NCI-H774 (cell line): Measurements from ENCODE around the gene BTBD1.
"Not testable (repeated sequence)": the region's sequence is repeated elsewhere in the genome, so short reads cannot be mapped to it uniquely, and the experiment has no call there.

Source experiments
- DNase-seq: peaks from one replicate; lab custom pipeline; 2025; lab: John Stamatoyannopoulos, UW

BTBD1 gene

DNA sequence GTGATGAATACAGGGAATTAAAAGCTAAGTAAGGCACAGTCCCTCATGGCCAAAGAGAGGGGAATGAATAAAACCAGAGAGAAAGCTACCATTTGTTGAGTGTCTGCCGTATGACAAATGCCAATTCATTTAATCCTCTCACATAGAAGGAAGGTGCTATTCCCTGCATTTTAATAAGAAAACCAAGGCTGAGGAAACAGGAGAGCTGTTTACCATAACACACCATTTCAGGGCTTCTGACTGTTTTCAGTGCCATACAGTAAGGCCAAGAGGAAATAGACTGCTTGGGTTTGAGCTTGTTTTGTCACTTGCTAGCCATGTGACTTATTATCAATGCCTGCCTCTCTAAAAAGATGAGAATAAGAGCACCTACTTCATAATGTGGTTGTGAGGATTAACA lies 10.1 kb downstream of the BTBD1 start:
- no peak for DNase-seq

DNA sequence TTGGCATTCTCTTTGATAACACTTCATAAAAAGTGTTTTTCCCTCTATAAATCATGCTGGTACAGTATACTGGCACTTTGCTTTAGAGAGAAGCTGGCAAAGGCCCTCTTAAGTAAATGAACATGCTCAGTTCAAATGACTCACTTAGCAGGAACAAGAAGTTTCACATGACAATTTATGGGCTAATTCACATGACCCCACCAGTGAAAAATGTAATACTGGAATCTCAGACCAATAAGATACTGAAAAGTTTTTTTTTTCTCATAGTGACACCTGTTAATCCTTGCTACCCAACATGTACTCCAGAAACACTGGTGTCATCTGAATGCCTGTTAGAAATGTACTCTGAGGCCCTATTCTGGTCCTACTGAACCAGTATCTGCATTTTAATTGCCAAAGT lies 13.9 kb downstream of the BTBD1 start:
- no peak for DNase-seq

DNA sequence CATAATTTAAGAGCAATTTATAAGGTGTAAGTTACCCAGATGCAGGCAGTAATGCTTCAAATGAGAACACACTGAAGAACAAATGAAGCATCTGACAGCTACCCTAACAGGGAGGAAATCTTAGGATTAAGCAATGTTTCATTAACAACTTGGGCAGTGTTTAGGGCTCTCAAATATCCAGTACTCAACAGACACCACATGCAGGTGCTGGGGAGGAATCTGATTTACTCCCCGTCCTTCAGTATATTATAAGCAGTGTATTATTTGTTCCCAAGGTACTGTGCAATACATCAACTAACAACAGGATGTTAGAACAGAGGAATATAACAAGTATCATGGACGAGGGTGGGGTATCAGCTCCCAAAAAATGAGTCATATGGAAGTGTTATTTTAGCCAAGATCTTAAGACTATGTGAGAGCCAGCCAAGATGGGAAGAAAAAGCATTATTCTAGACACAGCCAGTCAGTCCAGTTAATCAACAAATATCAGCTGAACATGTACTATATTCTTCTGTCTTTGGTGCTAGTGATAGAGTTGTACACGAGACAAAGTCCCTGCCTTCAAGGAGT lies 20.4 kb downstream of the BTBD1 start:
- DNase-seq, result no peak

DNA sequence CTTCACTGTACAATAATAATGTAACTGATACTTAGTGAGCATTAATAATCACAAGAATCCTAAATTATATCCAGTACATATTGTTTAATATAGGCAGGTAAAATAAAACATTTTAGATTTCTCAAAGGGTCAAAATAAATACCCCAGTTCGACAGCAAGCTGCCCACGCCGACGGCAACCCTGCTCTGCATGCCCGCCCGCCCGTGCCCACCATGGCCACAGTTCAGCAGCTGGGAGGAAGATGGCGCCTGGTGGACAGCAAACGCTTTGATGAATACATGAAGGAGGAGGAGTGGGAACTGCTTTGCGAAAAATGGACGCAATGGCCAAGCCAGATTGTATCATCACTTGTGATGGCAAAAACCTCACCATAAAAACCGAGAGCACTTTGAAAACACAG lies 22.9 kb downstream of the BTBD1 start:
- DNase-seq, result no peak

DNA sequence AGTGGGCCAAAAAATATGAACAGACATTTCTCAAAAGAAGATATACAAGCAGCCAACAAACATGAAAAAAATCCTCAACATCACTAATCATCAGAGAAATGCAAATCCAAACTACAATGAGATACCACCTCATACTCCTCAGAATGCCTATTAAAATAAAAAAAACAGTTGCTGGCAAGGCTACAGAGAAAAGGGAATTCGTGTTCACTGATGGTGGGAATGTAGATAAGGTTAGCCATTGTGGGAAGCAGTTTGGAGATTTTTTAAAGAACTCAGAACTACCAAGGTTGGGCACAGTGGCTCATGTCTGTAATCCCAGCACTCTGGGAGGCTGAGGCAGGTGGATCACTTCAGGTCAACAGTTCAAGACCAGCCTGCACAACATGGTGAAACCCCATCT lies 27.8 kb downstream of the BTBD1 start:
- DNase-seq, result no peak

DNA sequence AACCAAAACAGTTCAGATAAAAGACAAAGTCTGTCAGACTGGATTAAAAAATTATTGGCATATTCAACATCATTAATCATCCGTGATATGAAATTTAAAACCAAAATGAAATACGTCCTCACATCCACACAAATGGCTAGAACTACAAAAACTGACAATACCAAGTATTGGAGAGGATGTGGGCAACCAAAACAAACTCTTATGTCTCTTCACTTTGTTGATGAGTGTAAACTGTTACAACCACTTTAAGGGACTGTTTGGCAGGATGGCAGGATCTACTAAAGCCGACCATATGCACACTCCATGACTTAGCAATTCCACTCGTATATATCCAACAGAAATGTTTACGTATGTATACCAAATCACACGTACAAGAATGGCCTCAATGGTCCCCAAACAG lies 30.8 kb downstream of the BTBD1 start:
- no peak for DNase-seq

DNA sequence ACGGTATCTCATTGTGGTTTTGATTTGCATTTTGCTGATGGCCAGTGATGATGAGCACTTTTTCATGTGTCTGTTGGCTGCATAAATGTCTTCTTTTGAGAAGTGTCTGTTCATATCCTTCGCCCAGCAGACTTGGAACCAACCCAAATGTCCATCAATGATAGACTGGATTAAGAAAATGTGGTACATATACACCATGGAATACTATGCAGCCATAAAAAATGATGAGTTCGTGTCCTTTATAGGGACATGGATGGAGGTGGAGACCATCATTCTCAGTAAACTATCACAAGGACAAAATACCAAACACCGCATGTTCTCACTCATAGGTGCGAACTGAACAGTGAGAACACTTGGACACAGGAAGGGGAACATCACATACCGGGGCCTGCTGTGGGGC lies 35.8 kb downstream of the BTBD1 start:
- DNase-seq, result not testable (repeated sequence)

DNA sequence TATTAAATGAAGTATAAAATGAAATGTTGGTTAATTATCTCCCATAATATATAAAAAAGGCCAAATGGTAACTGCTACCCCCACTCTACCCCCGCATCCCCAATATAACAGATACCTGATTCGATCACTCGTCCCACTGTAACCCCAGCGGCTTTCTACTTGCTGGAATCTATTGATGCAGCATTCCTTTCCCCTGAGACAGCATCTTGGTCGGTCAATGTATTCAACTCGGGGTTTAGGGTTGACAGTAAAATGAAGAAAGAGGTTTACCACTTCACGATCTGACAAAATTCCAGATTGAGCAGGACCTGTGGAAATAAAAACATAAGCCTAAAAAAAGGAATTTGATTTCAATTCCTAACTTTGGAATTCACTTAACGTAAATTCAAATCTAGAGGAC lies 37.0 kb downstream of the BTBD1 start:
- DNase-seq, result no peak

DNA sequence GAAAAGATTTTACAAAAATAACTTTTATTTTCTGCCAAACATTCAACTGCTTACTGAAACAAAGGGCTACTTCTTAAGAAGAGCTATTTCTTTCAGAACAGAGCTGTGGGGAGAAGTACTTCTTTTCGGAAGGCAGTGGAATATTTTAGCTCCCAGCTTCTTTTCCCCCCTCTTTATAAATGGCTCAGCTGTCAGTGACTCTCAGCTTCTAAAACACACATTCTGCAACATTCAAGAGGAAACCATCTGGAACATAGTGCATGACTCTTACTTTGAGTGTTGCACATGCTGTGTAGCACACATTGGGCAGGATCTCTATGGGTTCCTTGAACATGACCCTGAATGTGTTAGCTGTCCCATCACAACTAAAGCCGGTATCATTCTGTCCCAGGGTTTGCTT lies 48.6 kb downstream of the BTBD1 start:
- DNase-seq, result no peak

DNA sequence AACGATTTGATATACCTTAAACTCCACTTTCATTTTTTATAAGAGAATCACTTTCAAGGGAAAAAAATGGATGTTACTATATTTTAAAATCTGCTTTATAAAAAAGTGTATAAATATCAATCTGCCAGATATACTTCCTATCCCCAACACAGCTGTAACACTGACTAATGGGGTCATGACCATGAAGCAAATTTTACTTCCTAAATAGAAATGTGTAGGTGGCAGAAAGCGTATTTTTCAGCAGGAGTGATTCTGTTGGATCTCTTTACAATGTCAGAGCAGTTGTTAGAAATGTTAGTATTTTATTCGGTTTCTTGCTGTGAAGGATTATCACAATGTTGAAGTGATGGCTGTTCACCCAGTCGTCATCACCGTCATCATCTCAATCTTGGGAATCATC lies 50.1 kb downstream of the BTBD1 start:
- no peak for DNase-seq

DNA sequence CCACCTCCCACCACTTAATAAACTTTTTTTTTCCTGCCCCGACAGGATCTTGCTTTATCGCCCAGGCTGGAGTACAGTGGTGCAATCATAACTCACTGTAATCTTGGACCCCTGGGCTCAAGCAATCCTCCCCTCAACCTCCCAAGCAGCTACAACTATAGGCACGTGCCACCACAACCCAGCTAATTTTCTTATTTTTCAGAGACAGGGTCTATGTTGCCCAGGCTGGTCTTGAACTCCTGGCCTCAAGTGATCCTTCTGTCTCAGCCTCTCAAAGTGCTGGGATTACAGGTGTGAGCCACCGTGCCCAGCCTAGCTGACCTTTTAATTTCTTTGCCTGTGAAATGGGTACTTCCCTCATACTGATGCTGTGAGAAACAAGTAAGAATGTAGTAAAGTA lies 51.7 kb downstream of the BTBD1 start:
- DNase-seq, result no peak

DNA sequence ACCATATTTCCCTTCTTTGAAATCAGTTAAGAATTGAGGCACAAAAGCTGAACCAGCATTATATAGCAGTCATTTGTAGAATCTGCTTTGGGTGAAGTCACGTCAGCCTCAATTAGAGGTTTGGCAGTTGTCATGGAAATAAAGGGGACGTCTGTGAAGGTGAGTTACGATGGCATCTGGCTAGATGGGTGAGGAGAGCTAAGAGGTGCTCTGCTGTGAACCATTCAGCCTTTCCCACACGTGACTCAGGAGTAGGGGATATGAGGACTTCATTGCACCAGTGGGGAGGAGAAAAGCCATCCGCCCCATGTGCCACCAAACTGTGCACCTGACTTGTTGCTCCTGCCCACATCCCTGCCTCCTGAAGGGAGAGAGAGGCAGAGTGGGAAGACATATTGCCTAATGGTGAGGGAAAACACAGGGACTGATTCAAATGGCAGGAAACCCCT lies 52.8 kb downstream of the BTBD1 start:
- no peak for DNase-seq

DNA sequence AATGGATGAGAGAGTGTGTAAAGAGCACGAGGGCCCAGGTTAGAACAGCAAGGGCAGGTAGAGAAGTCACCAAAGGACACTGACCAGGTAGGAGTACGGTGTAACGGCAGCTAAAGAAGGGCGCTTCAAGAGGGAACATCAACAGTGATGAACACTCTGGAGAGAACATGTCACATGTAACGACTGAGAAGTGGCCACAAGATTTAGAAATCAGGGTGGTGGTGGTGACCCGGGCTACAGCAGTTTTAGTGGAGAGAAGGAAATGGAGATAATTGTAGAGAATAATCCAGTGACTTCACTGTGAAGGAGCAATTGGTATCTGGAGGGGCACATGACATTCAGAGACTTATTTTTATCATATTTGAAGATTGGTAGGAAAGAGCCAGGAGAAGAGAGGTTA lies 54.4 kb downstream of the BTBD1 start:
- DNase-seq, result no peak

DNA sequence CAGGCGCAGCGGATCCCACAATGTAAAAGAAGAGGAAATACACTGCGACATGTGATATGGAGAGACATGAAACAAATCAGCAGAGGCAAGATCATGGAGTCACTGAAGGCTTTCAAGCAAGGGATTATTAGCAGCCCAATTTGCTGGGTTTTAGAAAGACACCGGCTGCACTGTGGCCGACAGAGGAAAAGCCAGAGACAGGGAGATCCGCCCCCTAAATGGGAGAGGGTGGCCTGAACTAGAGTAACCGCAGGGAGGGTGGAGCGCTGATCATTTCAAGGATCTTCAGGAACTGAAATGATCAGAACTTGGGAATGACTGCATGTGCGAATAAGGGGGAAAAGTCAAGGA lies 55.0 kb downstream of the BTBD1 start:
- DNase-seq, result no peak

DNA sequence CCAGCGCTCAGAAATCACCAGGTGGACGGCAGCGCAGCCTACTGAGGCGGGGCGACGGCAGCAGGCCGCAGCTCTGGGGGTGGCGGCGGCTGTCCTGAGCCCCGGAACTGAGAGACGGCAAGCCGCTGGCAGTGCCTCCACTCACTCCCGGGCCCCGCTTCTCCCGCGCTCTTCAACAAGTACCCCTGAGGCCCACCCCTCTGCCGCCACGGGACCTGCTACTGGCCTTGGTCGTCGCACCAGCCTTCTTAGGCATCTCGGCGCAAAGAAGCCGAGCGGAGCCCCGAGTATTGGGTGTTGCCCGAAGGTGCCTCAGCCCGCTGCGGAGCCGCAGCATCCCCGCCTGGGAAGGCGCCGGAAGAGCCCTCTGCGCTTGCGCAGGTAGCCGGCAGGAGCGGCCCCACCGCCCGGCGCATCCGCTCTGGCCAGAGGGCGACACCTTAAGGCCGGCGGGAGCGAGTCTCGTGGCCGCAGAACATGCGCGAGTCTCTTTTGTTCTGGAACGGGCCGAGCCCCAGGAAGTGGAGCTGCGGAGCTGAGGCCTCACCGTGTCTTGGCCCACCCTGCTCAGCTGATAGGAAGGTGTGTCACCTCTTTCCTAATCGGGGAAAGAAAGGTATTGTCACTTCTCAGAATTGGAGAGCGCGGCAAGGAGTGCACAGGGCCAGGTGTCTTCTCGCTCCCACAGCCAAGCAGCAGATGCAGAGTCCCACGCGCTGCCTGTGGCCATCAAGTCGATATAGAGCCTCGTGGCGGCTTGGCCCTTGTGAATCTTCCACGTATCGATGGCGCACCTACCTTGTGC lies 55.6 kb downstream of the BTBD1 start, which contains the start of gene C15orf40:
TSS of gene C15orf40 (minus strand) at position 369 of the 805 bp plus-strand sequence. CDS start at position 337, 32 bp downstream.
- peak; percentile 91 for DNase-seq

DNA sequence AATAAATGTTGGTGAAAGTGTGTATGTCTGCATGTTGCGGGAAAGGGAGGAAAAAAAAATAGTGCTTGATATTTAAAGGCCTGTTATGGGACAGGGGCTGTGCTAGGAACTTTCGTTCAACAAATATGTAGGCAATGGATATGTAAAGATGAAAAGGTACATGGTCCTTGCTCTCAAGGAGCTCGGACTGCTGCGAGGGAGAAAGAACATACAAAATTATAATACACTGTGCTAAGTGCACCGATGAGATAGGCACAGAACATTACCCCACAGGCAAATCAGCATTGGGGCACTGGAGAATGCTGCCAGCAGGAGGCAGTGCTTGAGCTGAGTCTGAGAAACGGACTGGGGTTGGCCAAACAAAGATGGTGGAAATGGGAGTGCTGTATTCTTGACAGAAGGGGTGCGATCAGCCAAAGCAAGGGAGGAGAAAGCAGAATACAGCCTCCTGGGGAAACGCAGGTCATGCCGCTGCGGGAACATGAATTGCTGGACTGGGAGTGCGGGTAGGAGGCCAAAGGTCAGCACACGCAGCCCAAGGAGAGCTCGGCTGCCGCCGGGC lies 56.3 kb downstream of the BTBD1 start:
- DNase-seq, result peak; percentile 50

DNA sequence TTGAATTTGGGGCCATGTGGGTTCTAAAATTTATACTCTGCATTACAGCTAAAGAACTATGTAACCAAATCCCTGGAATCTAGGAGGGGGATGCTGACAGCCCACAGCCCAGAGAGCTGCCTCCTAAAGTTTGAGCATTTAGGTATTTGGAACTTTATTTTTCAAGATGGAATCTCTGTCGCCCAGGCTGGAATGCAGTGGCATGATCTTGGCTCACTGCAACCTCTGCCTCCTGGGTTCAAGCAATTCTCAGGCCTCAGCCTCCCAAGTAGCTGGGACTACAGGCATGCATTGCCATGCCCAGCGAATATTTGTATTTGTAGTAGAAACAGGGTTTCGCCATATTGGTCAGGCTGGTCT lies 66.4 kb downstream of the BTBD1 start:
- DNase-seq, result not testable (repeated sequence)

DNA sequence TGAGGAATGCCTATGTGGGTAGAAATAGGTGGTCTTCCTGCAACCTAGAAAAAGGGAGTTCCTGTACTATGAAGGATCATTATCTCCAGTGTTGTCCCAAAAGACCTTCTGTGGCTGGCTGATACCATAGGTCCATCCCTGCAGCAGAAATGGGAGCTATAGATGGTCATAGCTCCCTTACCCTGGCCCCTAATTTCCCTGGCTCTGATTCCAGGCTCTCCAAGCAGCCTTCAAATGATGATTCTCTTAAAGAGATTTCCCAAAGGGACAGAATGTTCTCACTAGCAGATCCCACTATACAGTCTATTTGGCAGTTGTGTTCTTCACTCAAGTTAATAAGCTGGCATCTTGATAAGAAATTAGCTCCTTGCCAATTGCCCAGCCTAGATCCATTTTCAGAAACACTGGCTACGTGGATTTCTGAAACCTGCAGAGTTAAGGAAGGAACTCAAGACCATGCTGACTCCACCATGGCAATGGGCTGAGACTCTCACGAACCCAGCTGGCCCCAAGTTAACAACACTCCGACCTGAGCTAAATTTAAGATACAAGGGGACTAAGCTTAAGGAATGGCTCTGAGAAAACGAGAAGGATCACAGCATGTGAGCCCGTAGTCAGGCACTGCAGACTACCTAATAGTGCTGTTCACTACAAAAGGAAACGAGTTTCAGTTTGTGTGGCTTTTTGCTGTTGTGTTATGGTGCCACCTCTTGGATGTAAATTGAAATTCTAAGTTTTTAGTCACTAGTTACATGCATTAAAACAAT lies 67.0 kb downstream of the BTBD1 start:
- DNase-seq, result peak; percentile 50

DNA sequence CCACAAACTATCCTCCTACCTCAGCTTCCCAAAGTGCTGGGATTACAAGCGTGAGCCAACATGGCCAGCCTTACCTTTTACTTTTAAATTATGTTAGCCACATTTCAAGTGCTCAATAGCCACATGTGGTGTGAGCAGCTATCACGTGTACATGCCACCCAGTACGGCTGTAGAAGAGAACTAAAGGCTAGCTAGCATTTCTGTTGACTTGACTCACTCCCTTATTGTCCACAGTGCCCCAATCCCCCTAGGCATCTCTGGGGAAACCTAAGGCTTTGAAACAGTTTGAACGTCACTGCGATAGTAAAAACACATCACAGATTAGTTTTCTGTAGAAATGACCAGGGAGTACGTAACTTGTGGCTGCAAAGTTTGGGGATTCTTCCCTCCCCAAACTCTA lies 67.6 kb downstream of the BTBD1 start:
- no peak for DNase-seq

DNA sequence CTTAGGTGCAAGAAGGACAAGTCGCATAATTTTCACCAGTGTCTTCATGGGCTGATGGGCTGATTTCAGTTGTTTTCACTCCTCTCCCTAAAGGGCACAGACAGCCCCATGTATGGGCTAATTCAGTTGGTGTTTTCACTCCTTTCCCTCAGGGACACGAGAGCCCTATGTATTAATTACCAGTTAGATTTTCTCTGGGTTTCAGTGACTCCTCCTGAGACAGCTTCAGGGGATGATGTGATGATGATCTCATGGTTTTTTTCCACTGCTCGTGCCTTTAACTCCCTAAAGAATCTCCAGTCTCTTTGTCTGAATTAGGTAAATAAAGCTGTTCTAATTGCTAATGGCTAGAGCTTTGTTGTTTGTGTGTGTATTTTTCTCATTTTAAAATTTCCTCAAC lies 71.1 kb downstream of the BTBD1 start:
- DNase-seq, result no peak

DNA sequence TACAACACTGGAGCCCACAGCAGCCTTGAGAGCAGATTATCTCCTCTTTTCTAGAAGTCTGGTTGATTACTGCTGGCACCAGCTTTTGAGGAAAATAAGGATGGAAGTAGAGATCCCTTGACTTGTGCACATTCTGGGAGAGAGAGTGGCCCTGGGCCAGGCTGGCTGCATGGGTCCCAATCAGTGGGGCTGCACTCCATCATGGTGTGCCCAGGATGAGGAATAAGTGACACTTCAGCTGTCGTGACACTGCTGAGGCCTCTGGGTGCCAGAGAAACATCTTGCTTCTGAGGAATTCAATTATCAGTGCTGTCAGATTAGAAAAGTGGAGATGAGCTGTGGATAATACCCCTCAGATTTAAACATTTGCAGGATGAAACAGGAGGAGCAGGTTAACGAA lies 72.0 kb downstream of the BTBD1 start:
- no peak for DNase-seq

DNA sequence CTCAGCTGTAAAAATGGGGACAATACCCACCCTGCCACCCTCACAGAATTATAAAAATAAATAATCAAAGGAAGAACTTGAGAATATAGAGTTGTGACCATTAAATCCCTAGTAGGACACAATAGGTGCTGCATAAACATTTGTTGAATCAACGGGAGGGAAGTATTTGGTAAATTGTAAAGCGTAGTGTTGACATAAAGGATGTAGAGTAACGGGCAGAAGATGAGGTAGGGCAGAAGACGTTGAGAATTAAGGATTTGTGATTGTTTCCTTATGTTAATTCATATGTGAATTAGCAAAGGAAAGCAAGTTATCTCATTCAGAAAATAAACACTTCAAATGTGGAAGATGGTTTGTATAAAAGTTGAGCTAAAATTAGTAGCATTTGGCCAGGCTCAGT lies 73.9 kb downstream of the BTBD1 start:
- DNase-seq, result no peak

DNA sequence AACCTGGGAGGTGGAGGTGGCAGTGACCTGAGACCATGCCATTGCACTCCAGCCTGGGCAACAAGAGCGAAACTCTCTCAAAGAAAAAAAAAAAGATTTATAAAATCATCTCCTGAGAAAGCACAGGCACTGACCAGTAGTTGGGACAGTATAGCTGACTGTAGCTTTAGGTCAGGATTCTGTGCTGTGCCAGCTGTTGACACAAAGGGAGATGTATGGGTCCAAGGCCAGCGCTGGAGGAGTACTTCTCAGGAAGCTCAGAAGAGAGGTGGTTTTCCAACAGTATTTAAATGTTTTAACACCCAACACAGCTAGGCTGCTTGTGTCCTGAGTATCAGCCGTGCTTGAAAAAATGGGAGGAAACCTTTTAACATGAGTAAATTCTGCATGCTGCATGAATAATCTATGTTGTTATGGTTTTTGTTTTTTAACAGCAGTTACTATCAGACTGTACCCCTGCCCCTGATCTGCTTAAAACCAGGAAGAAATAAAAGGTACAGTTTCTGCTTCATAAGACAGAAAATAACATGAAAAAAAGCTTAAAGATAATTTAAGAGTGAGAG lies 74.5 kb downstream of the BTBD1 start:
- no peak for DNase-seq
